C4-2B (cell line): ENCODE data around the gene HERC2.

Experiments used
- H3K27ac ChIP-seq: fragments of 450-650 bp; 2 replicates; pipeline ENCODE4 v1.5.1; 2017
- CTCF ChIP-seq: fragments of 450-650 bp; conservative IDR thresholded peaks from 2 replicates; pipeline ENCODE4 v1.5.1; 2017; ENCODE audit warnings: mild to moderate bottlenecking
- ZFX ChIP-seq: fragments of 450-650 bp; IDR thresholded peaks from 2 replicates; pipeline ENCODE4 v1.6.1; 2017

The HERC2 gene

GRCh38 chr15:28101983-28102441, 220.0 kb downstream of the HERC2 start:
- TF ChIP-seq ZFX: no peak
- no peak for TF ChIP-seq CTCF
- no peak overlapping the region for H3K27ac ChIP-seq

GRCh38 chr15:28101201-28101600, 220.8 kb downstream of the HERC2 start:
- TF ChIP-seq ZFX (no peak), CTCF (no peak)
- H3K27ac ChIP-seq: no peak overlapping the region

- TF ChIP-seq ZFX (no peak), CTCF (no peak)
- no peak overlapping the region for H3K27ac ChIP-seq
Measured at GRCh38 chr15:28100516-28101195, 221.3 kb downstream of the HERC2 start.

- H3K27ac ChIP-seq: no peak overlapping the region
- TF ChIP-seq CTCF (no peak), ZFX (no peak)
Measured at GRCh38 chr15:28099555-28100140, 222.3 kb downstream of the HERC2 start.

- H3K27ac ChIP-seq: no peak within 1 kb of the TSS
- TF ChIP-seq ZFX (no peak), CTCF (no peak)
Measured at GRCh38 chr15:28098766-28099554, 223.0 kb downstream of the HERC2 start, which contains the start of gene OCA2. OCA2 (minus strand) TSS chr15:28099315; CDS start chr15:28081874, 17,441 bp downstream.

- no peak overlapping the region for H3K27ac ChIP-seq
- TF ChIP-seq CTCF (no peak), ZFX (no peak)
Measured at GRCh38 chr15:28098360-28098765, 223.6 kb downstream of the HERC2 start.
